Loucy (cell line): ENCODE results near the gene ZNF205.

Source experiments
- EZH2phosphoT487 ChIP-seq: fragments of 200-600 bp; IDR thresholded peaks from 2 replicates; pipeline ENCODE4 v1.6.1; 2018; ENCODE audit warnings: antibody characterized with exemption, mild to moderate bottlenecking, moderate library complexity, borderline replicate concordance
- TF ChIP-seq, protein P1 (sequence below): fragments of 200-600 bp; sonication (generic); conservative IDR thresholded peaks from 2 replicates; pipeline ENCODE4 v1.5.1; 2014; ENCODE audit warnings: mild to moderate bottlenecking, antibody characterized with exemption, low read length

DNA sequence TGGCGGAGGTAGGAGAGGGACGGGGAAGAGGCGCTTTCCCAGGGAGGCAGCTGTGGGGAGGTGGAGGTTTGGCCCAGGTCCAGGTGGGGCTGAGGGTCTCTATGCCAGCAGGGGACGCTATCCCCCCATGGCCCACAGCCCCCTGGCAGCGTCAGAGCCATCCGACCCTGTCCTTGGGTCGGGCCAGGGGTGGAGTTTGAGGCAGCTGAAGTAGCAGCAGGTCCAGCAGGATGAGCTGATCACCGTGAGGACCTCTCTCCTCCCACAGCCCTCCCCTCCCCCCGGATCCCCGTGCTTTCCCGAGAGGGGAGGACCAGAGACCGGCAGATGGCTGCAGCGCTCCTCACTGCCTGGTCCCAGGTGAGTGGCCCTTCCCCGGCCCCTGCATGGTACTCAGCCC lies 3.2 kb downstream of the ZNF205 start:
- TF ChIP-seq, protein P1, sequence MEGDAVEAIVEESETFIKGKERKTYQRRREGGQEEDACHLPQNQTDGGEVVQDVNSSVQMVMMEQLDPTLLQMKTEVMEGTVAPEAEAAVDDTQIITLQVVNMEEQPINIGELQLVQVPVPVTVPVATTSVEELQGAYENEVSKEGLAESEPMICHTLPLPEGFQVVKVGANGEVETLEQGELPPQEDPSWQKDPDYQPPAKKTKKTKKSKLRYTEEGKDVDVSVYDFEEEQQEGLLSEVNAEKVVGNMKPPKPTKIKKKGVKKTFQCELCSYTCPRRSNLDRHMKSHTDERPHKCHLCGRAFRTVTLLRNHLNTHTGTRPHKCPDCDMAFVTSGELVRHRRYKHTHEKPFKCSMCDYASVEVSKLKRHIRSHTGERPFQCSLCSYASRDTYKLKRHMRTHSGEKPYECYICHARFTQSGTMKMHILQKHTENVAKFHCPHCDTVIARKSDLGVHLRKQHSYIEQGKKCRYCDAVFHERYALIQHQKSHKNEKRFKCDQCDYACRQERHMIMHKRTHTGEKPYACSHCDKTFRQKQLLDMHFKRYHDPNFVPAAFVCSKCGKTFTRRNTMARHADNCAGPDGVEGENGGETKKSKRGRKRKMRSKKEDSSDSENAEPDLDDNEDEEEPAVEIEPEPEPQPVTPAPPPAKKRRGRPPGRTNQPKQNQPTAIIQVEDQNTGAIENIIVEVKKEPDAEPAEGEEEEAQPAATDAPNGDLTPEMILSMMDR, result peak; percentile 19; the same call in 1 of the 2 replicates
- no peak for TF ChIP-seq EZH2phosphoT487
